HPDE6-E6E7 (cell line): ENCODE results near the gene CYB5R2.
A peak's percentile ranks its signal among the peaks of the same experiment; 100 is the strongest.

ENCODE experiments used
- DNase-seq: peaks from one replicate; pipeline ENCODE4 v3.0.0; 2011; ENCODE audit warnings: missing footprints; ENCODE audit errors: extremely low spot score

CYB5R2 gene

DNA sequence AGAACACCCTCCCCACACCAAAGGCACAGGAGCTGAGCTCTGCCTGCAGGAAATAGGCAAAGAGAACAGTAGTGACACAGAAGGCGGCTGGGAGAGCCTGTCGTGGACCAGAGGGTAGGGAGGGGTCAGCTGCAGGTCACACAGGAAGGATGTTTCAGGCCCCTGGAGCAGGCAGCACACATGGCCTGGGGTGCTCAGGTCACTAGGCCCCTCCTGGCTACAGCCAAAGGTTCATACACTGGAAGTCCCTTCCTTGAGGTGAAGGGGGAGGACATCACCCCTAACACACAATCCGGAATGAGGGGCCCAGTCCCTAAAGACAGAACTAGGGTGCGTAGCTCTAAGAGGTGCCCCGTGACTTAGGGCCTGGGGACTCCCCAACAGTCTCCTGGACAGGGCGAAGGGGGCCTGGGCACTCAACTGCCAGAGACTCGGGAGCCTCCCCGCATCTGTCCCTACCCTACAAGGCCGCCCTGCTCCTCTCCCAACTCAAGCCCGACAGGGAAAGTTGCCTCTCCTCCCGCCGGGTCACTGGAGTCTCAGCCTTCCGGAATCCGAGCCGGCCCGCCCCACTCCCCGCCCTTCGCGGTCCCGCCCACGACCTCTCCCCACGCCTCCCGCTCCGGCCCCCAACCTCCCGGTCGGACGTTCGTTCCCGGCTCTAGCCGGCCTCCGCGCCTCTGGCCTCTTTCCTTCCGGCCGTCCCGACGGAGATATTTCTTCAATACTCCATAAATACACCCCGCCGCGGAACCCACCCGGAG, at the start of gene CYB5R2:
Gene CYB5R2 (minus strand): TSS at position 541 of the 764 bp plus-strand sequence. CDS start 675 bp downstream, outside the sequence.
- DNase-seq, result peak; percentile 36

DNA sequence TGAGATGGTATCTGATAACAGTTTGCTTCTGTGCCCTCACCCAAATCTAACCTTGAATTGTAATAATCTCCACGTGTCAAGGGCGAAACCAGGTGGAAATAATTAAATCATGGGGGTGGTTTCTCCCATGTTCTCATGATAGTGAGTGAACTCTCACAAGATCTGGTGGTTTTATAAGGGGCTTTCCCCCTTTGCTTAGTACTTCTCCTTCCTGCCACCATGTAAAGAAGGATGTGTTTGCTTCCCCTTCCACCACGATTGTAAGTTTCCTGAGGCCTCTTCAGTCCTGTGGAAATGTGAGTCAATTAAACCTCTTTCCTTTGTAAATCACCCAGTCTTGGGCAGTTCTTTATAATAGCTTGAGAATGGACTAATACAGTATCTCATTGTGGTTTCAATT, 41.5 kb upstream of the CYB5R2 start:
- DNase-seq, result no peak

DNA sequence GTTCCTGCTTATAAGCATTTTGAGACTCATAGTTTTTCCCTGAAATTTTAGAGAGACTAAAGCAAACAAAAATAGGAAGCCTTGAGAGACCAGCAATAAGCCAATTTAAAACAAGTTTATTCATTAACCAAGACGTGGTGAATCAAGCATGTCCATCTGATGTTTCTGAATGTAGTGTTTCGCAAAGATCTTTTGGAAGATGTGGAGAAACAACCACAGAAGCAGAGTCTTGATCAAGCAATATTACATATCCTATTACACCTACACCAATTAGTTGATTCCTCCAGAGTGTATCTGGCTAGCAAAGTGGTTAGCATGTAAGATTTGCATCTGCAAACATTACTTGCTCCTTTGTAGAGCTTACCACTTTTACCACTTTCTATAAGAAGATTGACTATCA, 33.1 kb upstream of the CYB5R2 start, which contains the start of gene OVCH2:
Gene OVCH2 (minus strand): TSS at position 101 of the 400 bp plus-strand sequence. CDS start 83 bp downstream, at position 18.
- DNase-seq, result no peak

DNA sequence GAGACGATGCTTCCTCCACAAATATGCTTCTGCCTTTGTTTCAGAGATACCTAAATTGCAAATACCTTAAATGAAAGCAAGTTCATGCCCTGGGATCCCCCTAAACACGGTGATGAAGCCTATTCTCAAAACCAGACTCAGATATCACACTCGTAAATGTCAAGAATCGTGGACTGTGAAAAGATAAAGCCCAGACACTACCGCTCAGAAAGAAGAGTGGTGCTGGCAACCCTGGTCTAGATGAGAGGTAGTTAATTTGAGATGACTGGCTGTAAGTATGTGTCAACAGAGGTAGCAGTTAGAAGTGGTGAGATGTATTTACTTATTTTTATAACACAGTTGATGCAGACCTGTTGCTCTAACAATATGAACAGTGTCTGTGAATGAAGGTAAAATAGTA, 30.4 kb upstream of the CYB5R2 start:
- no peak for DNase-seq

DNA sequence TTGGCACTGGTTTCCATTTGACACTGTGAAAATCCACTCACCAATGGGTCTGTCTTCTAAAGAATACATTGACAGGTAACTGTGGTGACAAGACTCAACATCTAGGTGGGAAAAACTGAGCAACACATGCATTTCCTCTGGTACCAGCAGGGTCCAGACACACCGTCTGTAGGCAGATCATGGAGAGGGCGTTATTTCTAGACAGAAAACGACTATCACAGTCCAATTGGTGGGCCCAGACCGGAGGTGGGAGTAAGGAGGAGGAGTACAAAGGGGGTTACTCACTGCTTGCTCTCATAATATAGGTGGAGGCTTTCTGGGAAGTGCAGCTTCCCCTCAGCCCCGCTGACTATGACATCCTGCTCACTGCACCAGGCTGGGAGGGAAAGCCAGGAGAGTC, 23.1 kb upstream of the CYB5R2 start:
- no peak for DNase-seq

DNA sequence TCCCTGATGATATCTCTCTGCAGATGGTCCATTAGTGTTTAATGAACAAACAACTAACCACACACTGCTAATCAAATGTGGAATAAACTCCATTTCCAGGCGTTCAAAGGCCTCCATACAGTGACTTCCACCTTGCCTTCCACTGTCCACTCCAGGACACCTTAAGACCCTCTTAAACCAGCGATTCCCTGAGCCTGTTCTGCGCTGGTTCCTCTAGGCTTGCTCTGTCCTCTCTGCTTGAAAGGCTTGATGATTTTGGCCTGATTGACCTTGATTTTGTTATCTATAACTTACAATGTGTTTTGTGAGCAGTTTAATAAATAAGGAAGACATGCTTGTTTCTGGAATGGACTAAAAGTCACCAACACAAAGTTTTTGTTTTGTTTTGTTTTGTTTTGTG, 20.9 kb upstream of the CYB5R2 start:
- no peak for DNase-seq

DNA sequence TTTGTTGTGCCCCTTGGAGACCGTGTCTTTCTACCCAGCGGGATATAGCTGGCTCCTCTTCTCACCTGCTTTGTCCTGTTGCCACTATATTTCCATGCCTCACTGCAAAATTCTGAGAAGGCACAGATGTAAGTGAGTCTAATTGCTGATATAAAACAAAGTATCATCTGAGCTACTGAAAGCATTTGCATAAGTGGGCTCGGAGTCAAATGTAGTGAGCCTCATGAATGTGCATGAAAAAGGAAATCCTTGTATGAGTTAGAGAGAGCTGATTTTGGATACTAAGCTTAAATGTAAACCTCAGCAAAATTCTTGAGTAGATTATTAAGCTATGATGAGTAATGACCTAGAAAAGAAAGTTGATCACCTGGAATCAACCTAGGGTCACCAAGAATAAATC, 19.1 kb upstream of the CYB5R2 start:
- no peak for DNase-seq

DNA sequence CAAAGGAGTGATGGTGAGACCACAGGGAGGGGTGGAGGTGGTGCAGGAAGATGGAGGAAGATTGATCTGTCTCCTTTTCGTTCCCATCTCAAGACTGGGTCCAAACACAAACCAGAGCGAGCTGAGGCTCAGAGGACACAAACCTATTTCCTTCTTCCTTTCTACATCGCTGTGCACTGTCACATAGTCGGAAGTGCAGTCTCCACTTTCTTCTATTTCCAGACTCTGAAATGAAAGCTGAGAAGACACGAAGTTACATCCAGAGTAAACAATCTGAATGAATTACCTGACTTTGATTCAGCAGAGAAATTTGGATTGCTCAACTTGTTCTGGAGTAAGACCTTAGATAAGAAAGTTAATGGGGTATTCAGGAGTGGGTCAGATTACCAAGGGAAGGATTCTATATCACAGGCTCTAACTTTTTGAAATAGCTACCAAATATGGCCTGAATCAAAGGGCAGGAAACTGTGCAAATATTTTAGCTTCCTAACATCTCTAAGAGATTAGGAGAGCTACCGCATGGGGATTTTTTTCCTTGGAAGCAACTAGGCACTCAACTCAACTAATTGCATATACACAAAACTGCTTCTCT, 18.6 kb upstream of the CYB5R2 start:
- no peak for DNase-seq

DNA sequence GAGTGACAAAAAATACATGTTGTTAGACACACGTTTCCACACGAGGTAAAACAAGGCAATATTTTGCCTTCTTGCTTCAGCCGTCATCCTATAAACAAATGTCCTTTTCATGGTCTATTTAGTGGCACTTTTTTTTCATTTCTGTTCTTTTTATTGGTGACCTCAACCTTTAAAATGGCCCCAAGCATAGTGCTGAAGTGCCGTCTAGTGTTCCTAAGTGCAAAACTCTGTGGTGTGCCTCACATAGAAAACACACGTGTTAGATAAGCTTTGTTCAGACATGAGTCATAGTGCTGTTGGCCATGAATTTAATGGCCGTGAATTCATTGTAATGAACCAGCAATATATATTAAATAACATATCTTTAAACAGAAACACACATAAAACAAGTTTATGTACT, 17.3 kb upstream of the CYB5R2 start:
- DNase-seq, result no peak

DNA sequence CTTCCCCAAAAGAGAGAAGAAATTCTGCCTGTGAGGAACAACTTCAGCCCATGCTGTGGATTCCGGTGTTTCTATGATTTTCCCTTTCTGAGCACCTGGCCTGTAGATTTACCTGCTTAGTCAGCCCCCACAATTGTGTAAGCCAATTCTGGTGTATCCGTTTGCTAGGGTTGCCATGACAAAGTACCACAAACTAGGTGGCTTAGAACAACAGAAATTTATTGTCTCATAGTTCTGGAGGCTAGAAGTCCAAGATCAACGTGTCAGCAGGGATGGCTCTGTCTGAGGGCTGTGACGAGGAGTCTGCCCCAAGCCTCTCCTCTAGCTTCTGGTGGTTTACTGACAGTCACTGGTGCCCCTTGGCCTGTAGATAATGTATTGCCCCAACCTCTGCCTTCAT, 15.9 kb upstream of the CYB5R2 start:
- no peak for DNase-seq

DNA sequence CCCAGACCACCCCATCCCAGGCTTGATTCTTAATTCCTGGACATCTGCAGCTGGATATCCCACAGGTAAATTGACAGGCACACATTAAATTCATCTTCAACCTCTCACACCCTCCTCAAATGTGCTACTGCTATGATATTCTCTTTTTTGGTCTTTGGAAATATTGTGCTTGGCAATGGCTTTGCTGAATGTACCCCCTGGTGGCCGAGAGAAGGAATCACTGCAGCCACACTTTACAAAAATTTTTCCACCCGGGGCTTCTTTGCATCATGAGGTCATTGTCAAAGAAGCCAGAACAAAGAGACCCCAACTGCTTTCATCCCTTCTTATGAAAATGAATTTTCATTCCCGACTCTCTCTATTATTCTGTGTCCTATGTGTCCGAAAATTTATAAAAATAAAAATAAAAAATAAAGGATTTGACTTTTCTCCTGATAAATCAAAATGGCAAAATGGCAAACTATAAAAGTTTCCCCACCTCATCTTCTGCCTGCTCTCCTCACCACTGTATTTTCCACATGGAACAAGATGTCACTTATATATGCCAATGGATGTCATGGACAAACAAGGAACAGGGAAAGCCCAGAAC, 15.0 kb upstream of the CYB5R2 start:
- peak; percentile 19 for DNase-seq

DNA sequence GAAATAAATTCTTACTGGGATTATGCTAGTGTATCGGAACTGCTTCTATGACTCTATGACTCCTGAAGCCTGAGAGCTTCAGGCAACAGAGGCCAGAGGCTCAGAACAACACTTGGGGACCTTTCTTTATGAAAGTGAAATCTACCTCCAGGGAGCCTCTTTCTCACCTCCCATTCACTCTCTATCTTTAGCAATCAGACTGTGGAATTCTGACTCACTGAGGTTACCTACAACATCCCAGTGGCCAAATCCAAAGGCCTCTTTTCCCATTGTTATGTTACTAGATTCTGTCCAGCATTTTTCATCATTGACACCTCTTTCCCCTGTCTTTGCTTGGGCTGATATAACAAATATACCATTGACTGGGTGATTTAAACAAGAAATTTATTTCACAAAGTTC, 14.1 kb upstream of the CYB5R2 start:
- no peak for DNase-seq

DNA sequence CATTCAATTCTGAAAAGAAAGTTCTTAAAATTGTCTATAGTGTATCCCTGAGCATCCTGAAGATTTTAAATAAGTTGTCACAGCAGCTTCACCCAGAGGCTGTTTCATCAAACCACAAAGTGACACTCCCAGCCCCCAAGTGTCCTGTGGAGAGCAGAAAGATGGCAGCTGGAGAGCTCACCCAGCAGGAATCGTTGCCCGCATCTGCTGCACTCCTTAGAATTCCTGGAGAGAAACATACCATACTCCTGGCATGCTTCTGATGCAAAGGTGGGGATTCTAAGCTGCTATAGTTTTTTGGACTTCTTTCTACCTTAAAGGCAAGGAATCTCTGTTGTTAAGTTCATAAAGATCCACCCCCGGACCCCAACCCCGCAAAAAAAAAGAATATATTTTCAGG, 13.5 kb upstream of the CYB5R2 start:
- no peak for DNase-seq

DNA sequence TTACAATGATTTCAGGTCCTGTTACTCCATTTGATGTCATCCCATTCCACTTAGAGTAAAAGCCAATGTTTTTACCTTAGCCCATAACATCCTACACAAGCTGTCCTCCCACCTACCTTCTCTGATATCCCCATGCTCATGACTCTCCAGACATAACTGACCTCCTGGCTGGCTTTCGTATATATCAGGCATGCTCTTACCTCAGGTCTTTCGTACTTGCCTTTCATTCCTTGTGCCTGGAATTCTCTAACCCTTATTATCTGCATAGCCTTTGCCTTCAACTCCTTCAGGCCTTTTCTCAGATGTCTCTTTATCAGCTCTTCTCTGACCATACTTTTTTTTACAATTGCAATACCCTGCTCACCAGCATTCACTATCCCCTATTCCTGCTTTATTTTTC, 10.3 kb upstream of the CYB5R2 start:
- DNase-seq, result no peak

DNA sequence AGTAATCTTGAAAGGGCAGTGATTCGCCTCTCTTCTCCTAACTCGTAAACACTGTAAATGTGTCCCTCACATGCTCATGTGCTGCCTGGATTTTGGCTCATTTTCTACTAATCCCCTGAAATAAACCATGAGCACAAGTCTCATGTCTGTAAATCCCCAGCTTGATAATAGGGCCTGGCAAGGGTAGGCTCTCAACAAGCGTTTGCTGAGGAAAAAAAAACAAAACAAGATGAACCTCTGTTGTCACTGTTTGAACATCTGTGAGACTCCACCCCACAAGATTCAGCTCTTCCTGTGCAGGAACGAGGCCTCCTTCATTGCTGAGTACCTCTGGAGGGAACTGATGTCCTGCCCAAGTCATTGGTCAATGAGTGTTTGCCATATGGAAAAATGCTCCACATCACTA, 4.5 kb upstream of the CYB5R2 start:
- DNase-seq, result no peak

DNA sequence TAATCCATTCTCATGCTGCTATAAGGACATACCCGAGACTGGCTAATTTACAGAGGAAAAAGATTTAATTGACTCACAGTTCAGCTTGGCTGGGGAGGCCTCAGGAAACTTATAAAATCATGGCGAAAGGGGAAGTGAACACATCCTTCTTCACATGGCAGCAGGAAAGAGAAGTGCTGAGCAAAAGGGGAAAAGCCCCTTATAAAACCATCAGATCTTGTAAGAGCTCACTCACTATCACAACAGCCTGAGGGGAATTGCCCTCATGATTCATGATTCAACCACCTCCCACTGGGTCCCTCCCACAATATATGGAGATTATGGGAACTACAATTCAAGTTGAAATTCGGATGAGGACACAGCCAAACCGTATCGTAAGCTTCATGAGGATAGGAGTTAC, 3.8 kb upstream of the CYB5R2 start:
- no peak for DNase-seq

DNA sequence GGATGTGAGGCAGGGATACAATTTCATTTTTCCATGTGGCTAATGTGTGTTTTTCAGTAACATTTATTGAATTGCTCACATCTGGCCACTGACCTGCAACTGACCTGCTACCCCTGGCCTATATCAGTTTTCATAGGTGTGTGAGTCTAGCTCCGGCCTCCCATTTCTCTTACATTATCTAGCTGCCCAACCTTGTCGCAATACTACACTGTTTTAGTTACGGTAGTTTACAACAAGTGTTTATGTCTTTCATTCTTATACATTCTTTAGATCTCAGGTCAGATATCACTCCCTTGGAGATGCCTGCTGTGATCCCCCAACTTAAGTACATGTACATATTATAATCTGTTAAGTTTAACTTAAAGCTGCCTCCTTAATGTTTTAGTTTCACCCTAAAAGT, 2.3 kb upstream of the CYB5R2 start:
- DNase-seq, result no peak

DNA sequence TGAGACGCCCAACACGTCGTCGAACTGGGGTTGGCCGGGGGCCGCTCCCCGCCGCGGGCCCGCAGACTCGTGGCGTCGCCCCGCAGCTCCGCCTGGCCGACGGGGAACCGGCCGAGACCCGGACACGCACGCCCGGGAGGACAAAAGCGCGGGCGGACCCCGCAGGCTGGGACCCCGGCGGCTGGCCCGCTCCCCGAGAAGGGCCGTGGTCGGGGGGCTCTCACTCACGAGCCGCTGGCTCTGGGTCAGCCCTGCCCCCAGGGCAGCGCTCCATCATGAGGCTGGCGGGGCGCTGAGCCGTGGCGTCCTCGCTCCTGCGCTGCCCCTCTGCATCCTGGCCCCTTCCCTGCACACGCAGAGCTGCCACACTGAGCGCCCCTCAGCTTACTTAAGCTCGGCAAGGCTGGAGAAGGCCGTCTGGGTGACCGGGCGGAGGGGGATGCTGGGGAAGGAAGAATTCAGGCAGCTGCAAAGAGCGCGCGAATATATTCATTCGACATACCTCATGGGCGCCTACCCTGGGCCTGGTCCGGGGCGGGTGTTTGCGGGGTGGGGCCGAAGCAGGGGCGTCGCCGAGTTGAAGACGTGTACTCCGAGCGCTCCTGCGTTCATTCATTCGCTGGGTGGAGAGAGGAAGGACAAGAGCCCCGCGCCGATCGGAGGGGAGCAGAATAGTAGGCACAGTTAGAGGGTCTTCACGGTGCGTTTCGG, 579 bp upstream of the CYB5R2 start:
- DNase-seq, result no peak

DNA sequence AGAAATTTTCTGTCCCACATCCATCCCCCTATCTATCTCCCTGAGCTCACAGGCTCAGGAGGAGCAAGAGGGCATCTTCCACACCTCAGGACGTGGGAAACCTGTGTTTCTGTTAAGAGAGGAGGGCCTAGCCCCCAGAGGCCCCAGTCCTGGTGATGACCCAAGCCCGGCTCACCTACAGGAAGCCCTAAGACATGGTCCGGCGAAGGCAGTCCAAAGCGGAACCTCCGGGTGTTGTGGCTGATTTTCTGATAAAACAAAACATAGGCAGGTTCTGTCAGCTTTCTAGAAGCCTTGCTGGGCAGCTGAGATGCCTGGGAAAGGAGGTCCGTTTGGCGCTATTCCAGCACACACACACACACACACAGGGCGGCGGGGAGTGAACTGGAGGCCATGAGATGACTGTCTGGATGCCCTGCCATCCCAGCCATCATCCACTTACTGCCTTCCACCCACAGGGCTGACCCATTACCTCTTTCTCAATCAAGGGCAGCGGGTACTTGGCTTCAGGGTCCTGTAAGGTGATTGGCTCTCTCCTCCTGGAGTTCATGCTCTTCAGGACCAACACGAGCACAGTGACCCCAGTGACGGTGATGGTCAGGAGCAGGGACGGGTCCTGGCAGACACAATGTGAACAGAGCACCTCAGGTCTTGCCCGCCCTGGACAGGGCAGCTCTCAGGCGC, 882 bp downstream of the CYB5R2 start:
- no peak for DNase-seq

DNA sequence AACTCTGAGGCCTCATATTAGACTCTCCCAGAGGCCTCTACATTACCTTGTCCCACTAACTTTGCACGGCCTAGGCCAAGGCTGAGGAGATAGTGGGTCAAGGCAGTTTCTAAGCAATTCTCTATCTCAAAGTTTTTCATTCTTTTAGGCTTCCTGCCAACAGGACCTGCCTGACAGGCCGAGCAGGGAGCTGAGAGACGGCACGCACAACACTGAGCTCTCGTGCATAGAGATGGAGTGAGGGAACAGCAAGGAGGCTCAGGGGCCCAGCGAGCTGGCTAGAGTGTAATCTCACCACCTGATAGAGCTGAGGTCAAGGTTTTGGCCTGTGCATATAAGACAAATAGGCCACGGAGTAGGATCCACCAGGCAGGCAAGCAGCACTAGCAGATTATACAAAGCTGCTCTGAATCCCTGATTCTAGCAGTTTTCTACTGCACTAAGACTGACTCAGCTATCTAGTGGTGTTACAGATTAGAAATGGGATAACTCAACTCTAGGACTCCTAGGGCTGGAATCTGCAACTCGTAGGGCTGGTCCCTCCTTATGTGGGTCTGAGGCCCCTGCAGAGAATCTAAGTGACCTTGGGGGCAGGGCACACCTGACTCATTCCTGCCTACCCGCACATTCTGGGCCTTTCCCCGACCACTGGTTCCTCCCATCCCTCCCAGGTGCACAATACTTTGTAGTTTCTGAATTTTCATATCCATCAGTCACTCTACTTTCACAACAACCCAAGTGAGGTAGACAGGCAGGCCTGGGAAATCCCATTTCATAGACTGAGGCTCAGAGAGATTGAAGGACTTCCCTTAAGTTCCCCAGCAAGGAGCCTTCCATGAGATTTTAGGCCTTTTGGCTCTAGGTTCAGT, 1.7 kb downstream of the CYB5R2 start:
- no peak for DNase-seq

DNA sequence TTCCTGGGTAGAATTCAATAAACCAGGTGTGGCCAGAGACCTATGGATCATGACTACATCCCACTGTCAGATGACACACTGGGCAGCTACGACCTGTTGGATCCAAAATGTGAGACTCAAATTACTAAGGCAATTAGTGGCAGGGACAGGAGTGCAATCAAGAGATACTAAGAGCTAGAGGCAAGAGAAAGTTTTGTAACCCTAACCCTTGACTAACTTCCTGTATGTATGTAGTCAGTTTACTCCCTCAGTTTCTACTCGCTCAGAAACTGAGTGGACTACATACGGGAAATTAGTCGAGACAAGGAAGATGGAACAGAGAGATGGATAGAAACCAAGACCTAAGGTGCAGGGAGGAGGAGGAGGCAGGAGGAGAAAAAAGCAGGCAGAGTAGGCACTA, 2.7 kb downstream of the CYB5R2 start:
- no peak for DNase-seq
